NCI-H1694 treated with DMSO at 0.1 percent for 48 hours (cell line): ENCODE data around the gene ARHGAP44.
"Not testable (repeated sequence)": the region's sequence is repeated elsewhere in the genome, so short reads cannot be mapped to it uniquely, and the experiment has no call there.

ENCODE experiments used
- DNase-seq: peaks from one replicate; lab custom pipeline; 2025; lab: John Stamatoyannopoulos, UW

Gene ARHGAP44

GRCh38 chr17:12821376-12821940 is 32.2 kb downstream of the ARHGAP44 start:
- DNase-seq: no peak

DNA sequence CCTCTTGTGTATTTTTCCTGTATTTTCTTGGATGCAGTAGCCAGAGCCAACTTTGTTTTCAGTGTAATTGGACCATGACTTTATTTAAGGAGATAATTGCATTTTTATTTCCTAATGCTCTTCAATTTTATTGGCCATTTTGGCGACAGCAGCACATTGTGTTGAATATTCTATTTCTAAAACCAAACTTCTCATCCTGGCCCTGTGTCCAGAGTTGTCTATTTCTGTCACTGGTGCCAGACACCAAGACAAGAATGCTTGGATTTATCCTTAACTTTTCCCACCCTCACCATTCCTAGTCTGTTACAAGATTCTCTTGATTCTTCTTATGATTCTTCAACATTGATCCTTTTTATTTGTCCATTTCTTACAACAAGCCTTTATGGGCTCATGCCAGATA is 37.1 kb downstream of the ARHGAP44 start:
- DNase-seq: no peak

- no peak for DNase-seq
These were observed 41.5 kb downstream of the ARHGAP44 start for GRCh38 chr17:12830777-12831247.

GRCh38 chr17:12831839-12832238 is 42.5 kb downstream of the ARHGAP44 start:
- no peak for DNase-seq

DNA sequence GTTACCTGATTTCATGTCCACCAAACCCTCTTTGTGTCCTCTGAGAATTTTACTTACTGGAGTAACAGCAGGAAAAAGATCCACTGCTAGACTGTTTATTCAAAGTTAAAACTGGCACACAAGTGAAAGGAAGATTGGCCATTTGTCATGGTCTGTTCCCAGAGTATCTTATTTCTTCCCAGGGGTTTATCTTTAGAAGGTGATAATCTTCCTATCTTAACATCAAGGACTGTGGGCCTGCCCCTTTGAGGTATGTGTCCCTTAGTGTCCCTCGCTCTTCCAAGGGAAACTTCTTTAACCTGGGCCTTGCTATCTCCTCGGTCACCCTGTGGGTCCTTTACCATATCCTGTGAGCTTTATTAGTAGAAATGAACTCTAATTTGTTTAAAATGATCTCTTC is 49.7 kb downstream of the ARHGAP44 start:
- no peak for DNase-seq

- no peak for DNase-seq
These were observed 53.6 kb downstream of the ARHGAP44 start for GRCh38 chr17:12842936-12843335.

DNA sequence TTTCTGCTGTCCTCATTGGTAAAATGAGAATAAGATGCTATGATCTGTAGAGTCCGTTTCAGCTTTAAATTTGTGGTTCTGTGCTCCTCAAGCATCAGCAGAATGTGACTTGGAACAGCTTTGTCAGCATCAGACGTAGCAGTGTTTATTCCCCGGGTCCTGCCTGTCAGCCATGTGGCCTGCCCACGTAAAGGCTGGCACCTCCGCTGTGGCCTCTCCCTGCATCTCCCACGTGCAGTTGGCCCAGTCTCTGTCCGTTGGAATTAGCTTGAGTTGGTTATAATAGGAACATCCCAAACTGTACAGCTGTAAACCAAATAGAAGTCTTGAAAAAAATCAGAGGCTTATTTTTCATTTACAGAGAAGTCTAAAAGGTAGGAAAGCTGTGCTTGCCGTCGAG is 61.7 kb downstream of the ARHGAP44 start:
- no peak for DNase-seq

DNA sequence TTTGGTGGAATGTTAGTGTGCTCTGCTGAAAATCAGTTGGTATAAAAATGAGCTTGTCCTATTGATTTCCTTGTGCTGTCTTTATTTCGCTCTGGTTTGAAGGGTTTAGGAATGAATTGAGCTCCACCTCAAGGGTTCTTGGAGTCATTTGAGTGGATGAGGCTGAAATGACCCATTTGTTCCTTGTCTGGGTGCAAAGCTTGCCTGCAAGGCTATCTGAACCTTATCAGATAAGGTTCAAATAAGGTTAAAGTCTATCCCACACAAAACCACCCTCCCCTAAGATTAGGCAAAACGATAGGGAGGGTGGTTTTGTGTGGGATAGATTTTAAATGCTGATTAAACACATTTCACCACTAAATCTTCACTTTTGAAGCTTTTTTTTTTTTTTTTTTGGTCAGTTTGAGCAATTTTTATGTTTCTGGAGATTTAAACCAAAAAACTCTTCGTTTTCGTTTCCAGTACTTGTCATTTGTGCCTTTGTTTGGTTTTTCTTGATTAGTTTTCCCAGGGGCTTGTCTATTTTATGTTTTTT is 62.7 kb downstream of the ARHGAP44 start:
- DNase-seq: no peak

GRCh38 chr17:12853921-12854320 is 64.6 kb downstream of the ARHGAP44 start:
- no peak for DNase-seq

- no peak for DNase-seq
These were observed 67.1 kb downstream of the ARHGAP44 start for GRCh38 chr17:12856416-12856815.

DNA sequence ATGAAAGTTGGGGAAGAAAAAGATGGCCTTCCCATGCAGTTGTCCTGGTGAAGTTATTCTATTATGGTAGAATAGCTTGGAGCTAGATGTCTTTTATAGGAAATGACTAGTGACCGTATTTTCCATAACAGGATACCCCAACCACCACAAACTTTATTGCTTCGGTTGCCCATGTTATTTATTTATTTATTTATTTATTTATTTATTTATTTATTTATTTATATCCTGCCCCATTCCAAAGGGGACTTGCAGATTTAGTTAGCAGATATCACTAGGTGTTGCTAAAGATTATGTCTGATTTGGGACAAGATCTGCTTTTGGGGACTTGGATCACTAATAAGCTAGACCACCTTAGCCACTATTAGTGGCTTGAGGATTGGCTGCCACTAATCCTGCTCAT is 68.3 kb downstream of the ARHGAP44 start:
- DNase-seq: no peak

- no peak for DNase-seq
These were observed 70.2 kb downstream of the ARHGAP44 start for GRCh38 chr17:12859520-12859919.

- no peak for DNase-seq
These were observed 76.5 kb downstream of the ARHGAP44 start for GRCh38 chr17:12865769-12866168.

- no peak for DNase-seq
These were observed 76.9 kb downstream of the ARHGAP44 start for GRCh38 chr17:12866244-12866643.

- DNase-seq: no peak
These were observed 78.4 kb downstream of the ARHGAP44 start for GRCh38 chr17:12867726-12868125.

GRCh38 chr17:12873415-12874125 is 84.3 kb downstream of the ARHGAP44 start:
- not testable (repeated sequence) for DNase-seq

DNA sequence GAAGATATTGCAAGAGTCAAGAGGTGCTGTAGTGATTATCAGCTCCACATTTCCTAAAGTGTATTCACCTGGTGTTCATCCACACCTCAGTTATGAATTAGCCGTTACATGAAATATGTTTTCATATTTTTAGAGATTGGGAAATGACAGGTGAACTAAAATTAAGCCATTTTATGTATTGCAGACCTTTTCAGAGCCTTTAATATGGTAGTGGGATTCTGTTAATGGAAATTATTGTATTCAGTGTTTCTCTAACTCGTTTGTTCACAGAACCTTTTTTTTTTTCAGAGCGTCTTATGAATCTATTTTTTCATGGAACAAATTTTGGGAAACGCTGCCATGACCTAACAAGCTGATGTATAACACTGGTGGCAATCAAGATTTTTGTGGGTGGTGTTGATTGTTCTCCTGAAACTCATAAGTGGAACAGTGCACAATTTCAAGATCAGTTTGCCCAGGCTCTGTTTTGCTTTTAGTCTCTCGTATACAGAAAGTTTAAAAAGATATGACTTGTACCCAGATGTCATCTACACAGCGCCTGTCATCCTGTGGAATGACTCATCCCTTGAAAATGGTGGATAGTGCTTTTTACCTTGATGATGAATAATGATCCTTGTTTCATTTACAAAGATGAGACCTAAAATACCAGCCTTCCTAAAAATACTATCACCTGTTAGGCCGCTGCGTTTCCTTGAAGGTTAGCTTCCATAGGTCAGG is 88.8 kb downstream of the ARHGAP44 start:
- no peak for DNase-seq

DNA sequence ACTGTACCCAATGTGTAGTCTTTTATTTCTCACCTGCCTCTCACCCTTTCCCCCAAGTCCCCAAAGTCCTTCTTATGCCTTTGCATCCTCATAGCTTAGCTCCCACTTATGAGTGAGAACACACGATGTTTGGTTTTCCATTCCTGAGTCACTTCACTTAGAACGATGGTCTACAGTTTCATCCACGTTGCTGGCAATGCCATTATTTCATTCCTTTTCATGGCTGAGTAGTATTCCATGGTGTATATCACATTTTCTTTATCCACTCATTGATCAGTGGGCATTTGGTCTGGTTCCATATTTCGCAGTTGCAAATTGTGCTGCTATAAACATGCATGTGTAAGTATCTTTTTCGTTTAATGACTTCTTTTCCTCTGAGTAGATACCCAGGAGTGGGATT is 89.8 kb downstream of the ARHGAP44 start:
- DNase-seq: not testable (repeated sequence)

DNA sequence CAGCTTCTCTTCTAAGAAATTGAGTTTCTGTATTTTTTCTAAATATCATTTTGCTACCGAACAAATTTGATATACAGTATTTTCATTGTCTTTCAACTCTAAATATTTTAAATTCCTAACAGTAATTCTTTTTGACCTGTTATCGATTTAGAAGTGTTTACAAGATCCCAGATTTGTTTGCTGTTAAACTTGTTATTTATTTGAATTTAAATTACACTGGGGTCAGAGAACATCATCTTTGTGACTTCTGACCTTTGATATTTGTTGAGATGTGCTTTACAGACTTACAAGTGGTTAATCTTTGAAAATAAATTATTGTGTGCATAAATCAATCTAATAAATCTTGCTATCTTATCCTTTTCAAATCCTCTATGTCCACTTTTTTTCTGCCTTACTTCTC is 94.2 kb downstream of the ARHGAP44 start:
- no peak for DNase-seq

DNA sequence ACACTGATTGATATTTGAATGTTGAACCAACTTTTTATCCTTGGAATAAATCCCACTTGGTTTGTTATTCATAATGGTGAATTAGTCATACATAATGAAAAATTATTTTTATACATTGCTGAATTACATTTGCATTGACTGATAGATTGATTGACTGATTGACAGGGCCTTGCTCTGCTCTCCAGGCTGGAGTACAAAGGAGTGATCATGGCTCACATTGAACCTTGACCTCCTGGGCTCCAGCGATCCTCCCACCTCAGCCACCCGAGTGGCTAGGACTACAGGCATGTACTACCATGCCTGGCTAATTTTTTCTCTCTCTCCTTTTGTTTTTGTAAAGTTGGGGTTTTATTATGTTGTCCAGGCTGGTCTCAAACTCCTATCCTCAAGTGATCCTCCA is 97.8 kb downstream of the ARHGAP44 start:
- DNase-seq: no peak

- no peak for DNase-seq
These were observed 107.0 kb downstream of the ARHGAP44 start for GRCh38 chr17:12896180-12896785.

DNA sequence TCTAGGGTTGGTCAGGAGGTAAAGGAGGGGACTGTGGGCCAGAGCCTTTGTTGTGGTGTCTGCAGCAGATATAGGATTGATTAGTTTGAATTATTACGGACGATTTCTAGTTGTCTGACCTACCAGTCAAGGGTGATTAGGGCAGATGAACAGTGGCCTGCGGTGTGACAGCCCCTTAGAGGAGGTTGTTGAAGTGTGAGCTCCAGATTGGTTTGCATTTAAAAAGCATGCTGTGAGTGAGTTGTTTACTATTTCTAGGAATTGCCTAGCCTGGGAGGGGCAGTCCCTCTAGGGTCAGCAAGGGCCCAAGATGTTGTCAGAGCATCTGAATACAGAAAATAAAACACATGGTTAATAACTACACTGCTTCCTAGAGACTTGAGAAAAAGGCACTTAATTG is 108.8 kb downstream of the ARHGAP44 start:
- no peak for DNase-seq

GRCh38 chr17:12899604-12900003 is 110.3 kb downstream of the ARHGAP44 start:
- no peak for DNase-seq
